Left ventricle myocardium inferior (tissue), 1 donor: ENCODE measurements around the gene SPRED2. TPM values are rescaled to one million over a fixed set of nuclear protein-coding genes. Genes with fewer than 3 reads are reported as not detected.
A peak's percentile ranks its signal among the peaks of the same experiment; 100 is the strongest.

Experiments
- DNase-seq: peaks from one replicate; pipeline ENCODE4 v3.0.0-alpha.2; 2020
- H3K27ac ChIP-seq: fragments of 200-600 bp; replicated peaks from 2 replicates; pipeline ENCODE4 v1.8.0; 2021
- H3K27me3 ChIP-seq: fragments of 200-600 bp; 2 replicates; pipeline ENCODE4 v1.8.0; 2021; ENCODE audit warnings: low read depth
- H3K36me3 ChIP-seq: fragments of 200-600 bp; 2 replicates; pipeline ENCODE4 v1.8.0; 2021
- H3K4me1 ChIP-seq: fragments of 200-600 bp; 2 replicates; pipeline ENCODE4 v1.8.0; 2021
- H3K4me3 ChIP-seq: fragments of 200-600 bp; 2 replicates; pipeline ENCODE4 v1.8.0; 2021; ENCODE audit warnings: mild to moderate bottlenecking, moderate library complexity
- H3K9me3 ChIP-seq: fragments of 200-600 bp; replicated peaks from 2 replicates; pipeline ENCODE4 v1.8.0; 2021
- CTCF ChIP-seq: fragments of 200-600 bp; IDR thresholded peaks from 2 replicates; pipeline ENCODE4 v1.8.0; 2021; ENCODE audit warnings: antibody characterized with exemption, mild to moderate bottlenecking, borderline replicate concordance
- intact Hi-C: fragments of 100-400 bp; cut with micrococcal nuclease; formaldehyde crosslinking; loops from one replicate; pipeline ENCODE4 v1.11.0; 2022
- total RNA-seq: library from RNA; stranded (reverse); fragmentation: NEBNext Ultra II Directional; extraction: Animal tissue kit (Norgen Biotek cat#: 25700); gene quantifications from one replicate; pipeline ENCODE4 v1.2.1, GENCODE V29; 2021
- donor health status: DM: no; HTN: yes; CAD: no; lungs with severe emphysema.

SPRED2 gene
- total RNA-seq, 1 donor from 2014 or later = 18.9 TPM

DNA sequence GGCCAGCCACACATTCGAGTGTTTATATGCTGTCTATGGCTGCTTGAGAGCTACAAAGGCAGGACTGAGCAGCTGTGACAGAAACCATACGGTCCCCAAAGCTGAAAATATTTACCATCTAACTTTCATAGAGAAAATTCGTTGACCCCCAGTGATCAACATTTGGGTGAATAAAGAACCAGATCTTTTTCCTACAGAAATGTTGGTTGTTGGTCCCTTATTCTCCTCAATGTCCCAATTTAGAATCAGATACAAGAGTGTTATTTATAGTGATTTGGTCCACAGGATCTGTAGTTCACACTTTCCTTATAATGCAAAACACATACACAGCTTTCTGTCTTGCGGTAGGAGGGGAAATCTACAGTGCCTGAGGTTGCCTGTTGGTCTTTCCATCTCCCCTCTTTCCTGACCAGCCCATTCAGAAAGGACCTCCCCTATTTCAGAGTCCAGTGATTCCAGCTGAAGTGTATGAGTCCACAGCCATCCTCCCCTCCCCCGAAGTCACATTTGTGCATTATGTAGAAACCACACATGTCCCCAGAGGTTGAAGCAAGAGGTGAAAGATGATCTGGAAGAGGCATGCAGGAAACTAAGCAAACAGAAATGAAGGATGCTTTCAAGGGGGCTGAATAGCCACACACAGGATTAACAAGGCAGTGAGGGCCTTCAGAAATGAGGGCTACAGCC, 61.9 kb downstream of the SPRED2 start:
- no peak for TF ChIP-seq CTCF
- intact Hi-C loops = no loop called here
- H3K4me3 ChIP-seq = no peak overlapping the region
- peaks cover 87% of the 10 kb centered on the region for H3K4me1 ChIP-seq
- H3K27ac ChIP-seq = peak overlapping the region; percentile 71
- H3K27me3 ChIP-seq = no peaks in the 10 kb centered on the region
- H3K9me3 ChIP-seq = no peaks in the 10 kb centered on the region
- no peak for DNase-seq
- H3K36me3 ChIP-seq = no peaks in the 10 kb centered on the region

DNA sequence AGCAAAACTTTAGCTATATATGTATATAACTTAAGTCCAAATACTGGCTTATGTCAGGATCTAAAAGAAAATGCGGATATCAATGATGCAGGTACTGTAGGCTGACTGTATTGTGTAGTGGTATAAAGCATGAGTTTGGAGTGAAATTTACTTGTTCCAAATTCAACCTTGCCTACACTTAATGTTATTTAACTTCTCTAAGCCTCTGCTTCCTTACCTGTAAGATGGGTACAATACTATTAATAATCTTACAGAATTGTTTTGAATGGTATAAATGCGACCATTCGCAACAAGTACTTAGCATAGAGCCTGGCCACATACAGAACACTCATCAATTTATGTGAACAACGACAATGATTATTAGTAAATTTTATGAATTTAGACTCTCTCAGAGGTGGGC, 62.4 kb downstream of the SPRED2 start:
- intact Hi-C loops = no loop called here
- no peak for TF ChIP-seq CTCF
- Histone ChIP-seq H3K27ac (peak overlapping the region; percentile 71), H3K36me3 (no peaks in the 10 kb centered on the region), H3K27me3 (no peaks in the 10 kb centered on the region), H3K4me3 (no peak overlapping the region), H3K9me3 (no peaks in the 10 kb centered on the region), H3K4me1 (peaks cover 88% of the 10 kb centered on the region)
- no peak for DNase-seq

DNA sequence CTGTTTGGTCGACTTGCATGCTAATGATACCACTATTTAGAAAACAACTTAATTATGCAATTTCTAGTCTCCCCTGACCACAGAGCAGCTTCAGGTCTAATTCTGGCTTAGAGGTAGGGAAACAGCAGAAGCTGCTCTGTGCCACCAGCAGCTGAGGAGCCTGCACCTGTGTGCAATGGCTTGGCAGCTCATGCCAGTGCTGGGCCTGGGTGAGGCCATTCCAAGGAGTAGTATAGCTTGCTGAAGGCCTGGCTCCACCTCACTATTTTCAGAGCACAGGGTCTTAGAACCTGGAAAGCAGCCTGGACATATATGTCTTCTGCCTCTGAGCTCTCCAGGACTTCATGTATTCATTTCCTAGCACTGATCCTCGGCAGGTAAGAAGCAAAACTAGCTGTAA, 62.8 kb downstream of the SPRED2 start:
- Histone ChIP-seq H3K9me3 (no peaks in the 10 kb centered on the region), H3K27me3 (no peaks in the 10 kb centered on the region), H3K36me3 (no peaks in the 10 kb centered on the region), H3K4me3 (no peak overlapping the region), H3K27ac (peak overlapping the region; percentile 71), H3K4me1 (peaks cover 86% of the 10 kb centered on the region)
- DNase-seq = no peak
- intact Hi-C loops = no loop called here
- TF ChIP-seq CTCF = no peak

GRCh38 chr2:65368468-65368867, 63.9 kb downstream of the SPRED2 start:
- intact Hi-C loops = no loop called here
- TF ChIP-seq CTCF = no peak
- no peak for DNase-seq
- H3K4me1 ChIP-seq = peaks cover 84% of the 10 kb centered on the region
- no peaks in the 10 kb centered on the region for H3K9me3 ChIP-seq
- no peaks in the 10 kb centered on the region for H3K36me3 ChIP-seq
- H3K27ac ChIP-seq = peak overlapping the region; percentile 62
- H3K27me3 ChIP-seq = no peaks in the 10 kb centered on the region
- H3K4me3 ChIP-seq = no peak overlapping the region

DNA sequence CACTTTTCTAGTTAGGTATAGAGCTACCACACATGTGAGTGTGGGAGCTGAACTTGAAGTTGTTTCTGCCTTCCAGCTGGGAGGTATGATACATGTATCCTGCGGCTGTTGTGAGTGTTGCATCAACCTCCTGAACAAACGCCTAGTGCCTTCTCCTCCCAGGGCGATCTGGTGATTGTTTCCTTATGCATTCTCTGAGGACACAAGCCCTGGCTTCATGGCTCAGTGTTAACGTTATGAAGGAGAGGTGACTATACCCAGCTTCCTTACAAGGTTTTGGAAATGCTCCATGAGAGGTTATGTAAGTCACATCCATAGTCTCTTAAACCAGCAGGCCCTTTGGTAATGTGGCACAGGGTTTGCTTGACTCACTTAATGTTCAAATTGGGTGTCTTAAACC, 64.9 kb downstream of the SPRED2 start:
- TF ChIP-seq CTCF = no peak
- intact Hi-C loops = no loop called here
- H3K4me1 ChIP-seq = peaks cover 82% of the 10 kb centered on the region
- no peaks in the 10 kb centered on the region for H3K27me3 ChIP-seq
- no peak overlapping the region for H3K4me3 ChIP-seq
- no peaks in the 10 kb centered on the region for H3K36me3 ChIP-seq
- peak overlapping the region; percentile 62 for H3K27ac ChIP-seq
- DNase-seq = no peak
- no peaks in the 10 kb centered on the region for H3K9me3 ChIP-seq
